Fibroblast of gingiva (primary cell): Measurements from ENCODE around the gene CYP2A7.
"Not testable (repeated sequence)": the region's sequence is repeated elsewhere in the genome, so short reads cannot be mapped to it uniquely, and the experiment has no call there.

ENCODE experiments used
- DNase-seq: peaks from one replicate; pipeline ENCODE4 v3.0.0-alpha.2; 2011; ENCODE audit warnings: low read depth

Gene CYP2A7, protein sequence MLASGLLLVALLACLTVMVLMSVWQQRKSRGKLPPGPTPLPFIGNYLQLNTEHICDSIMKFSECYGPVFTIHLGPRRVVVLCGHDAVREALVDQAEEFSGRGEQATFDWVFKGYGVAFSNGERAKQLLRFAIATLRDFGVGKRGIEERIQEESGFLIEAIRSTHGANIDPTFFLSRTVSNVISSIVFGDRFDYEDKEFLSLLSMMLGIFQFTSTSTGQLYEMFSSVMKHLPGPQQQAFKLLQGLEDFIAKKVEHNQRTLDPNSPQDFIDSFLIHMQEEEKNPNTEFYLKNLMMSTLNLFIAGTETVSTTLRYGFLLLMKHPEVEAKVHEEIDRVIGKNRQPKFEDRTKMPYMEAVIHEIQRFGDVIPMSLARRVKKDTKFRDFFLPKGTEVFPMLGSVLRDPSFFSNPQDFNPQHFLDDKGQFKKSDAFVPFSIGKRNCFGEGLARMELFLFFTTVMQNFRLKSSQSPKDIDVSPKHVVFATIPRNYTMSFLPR

DNA sequence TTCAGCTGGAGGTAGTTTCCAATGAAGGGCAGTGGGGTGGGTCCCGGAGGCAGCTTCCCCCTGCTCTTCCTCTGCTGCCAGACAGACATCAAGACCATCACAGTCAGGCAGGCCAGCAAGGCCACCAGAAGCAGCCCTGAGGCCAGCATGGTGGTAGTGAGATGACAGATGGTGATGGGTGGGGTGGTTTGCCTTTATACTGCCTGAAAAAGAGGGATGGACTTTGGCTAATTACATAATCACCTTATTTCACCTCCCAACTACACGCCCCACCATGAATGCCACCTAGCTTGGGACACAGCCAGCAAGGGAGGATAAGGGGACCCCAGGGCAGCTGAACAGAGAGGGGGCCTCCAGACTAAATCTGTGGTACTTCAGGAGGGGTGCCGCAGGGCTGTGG is at the start of gene CYP2A7:
TSS of gene CYP2A7 (minus strand) at position 170 of the 400 bp plus-strand sequence. CDS start at position 149, 21 bp downstream.
- DNase-seq: not testable (repeated sequence)

- not testable (repeated sequence) for DNase-seq
These were observed 48.8 kb upstream of the CYP2A7 start for GRCh38 chr19:40930799-40931198.

DNA sequence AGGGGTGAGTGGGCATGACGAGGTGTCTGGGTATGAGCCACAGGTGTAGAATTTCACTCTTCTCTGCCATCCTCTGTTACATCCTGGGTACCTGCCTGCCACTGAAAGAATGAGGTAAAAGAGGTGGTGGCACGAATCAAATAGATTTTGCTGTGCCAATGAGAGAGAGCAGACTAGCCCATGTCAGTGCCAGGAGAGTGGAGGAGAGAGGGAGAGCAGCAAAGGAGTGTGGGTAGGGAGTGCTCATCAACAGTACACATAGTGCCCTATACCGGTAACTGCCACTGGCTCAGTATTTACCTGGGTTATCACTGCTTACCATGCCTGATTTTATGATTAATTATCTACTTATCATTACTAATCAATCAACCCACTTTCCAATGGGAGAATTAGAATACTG is 47.9 kb upstream of the CYP2A7 start:
- not testable (repeated sequence) for DNase-seq

- DNase-seq: no peak
These were observed 46.8 kb upstream of the CYP2A7 start for GRCh38 chr19:40928850-40929249.

DNA sequence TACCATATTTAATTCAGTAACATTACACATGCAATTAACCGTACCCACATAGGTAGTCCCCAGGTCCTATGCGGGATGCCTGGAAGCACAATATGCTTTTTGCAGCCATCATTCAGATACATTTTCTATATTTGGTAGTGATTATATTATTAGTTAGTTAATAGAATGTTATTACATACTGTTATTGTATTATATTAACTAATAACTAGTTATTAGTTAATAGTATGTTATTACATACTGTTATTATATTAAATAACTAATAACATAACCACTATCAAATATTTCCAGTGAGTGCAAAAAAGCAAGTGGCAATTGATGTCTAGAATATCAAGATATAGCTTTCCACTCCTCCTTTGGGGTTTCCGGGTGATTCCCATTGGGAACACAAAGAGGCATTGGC is 45.5 kb upstream of the CYP2A7 start:
- no peak for DNase-seq

- not testable (repeated sequence) for DNase-seq
These were observed 44.2 kb upstream of the CYP2A7 start for GRCh38 chr19:40926276-40926675.

DNA sequence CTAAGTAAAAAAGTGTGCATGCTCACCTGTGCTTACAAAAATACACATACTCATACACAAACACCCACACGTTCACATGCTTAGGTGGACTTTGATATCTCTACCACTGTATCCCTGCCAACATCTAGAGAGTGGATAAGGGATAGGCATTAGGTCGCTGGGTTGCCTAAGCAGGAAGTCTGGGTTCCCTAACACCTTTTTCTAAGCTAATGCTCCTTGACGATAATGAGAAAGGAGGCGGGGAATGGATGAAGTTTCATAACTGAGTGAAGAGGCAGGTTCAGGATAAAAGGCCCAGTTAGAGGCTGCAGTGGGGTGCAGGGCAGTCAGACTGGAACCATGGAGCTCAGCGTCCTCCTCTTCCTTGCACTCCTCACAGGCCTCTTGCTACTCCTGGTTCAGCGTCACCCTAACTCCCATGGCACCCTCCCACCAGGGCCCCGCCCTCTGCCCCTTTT is 41.9 kb upstream of the CYP2A7 start:
- DNase-seq: no peak

DNA sequence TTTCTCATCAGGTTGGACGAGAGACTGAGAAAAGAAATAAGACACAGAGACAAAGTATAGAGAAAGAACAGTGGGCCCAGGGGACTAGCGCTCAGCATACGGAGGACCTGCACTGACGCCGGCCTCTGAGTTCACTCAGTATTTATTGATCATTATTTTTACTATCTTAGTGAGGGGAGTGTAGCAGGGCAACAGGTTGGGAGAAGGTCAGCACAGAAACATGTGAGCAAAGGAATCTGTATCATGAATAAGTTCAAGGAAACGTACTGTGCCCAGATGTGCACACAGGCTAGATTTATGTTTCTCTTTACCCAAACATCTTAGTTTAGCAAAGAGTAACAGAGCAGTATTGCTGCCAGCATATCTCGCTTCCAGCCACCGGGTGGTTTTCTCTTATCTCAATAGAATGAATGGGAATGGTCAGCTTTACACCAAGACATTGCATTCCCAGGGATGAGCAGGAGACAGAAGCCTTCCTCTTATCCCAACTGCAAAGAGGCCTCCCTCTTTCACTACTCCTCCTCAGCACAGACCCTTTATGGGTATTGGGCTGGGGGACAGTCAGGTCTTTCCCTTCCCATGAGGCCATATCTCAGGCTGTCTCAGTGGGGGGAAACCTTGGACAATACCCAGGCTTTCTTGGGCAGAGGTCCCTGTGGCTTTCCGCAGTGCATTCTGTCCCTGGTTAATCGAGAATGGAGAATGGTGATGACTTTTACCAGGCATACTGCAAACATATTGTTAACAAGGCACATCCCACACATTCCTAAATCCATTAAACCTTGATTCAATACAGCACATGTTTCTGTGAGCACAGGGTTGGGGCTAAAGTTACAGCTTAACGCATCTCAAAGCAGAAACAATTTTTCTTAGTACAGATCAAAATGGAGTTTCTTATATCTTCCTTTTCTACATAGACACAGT is 40.5 kb upstream of the CYP2A7 start:
- DNase-seq: not testable (repeated sequence)

GRCh38 chr19:40921005-40921897 is 39.2 kb upstream of the CYP2A7 start:
- DNase-seq: no peak

GRCh38 chr19:40920300-40921004 is 38.4 kb upstream of the CYP2A7 start:
- no peak for DNase-seq

GRCh38 chr19:40919530-40920299 is 37.7 kb upstream of the CYP2A7 start:
- not testable (repeated sequence) for DNase-seq

- not testable (repeated sequence) for DNase-seq
These were observed 36.3 kb upstream of the CYP2A7 start for GRCh38 chr19:40918303-40918702.

DNA sequence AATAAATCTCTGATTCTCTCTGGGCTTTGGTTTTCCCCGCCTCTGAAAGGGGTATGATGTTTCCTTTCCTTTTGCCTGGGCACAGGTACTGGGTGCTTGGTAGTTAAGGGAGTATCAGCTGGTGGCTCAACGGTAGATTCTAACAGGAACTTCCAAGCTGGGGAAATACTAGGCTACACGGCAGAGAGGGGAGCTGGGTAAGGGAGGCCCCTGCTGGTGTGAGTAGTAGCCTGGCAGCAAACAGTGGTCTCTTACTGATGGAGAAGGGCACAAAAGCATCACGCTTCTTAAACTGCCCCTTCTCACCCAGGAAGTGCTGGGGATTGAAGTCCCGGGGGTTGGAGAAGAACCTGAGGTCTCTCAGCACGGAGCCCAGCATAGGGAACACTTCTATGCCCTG is 26.9 kb upstream of the CYP2A7 start:
- no peak for DNase-seq

- no peak for DNase-seq
These were observed 26.1 kb upstream of the CYP2A7 start for GRCh38 chr19:40907968-40908735.

DNA sequence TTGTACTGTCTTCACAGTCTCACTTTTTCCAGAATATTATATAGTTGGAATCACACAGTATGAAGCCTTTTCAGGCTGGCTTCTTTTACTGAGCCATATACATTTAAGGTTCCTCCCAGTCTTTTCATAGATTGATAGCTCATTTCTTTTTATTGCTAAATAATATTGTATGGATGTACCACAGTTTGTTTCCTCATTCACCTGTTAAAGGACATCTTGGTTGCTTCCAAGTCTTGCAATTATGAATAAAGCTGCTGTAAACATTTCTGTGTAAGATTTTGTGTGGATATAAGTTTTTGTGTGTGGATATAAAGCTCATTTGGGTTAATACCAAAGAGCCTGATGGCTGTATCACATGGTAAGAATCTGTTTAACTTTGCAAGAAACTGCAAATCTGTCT is 24.5 kb upstream of the CYP2A7 start:
- no peak for DNase-seq

GRCh38 chr19:40904673-40905156 is 22.7 kb upstream of the CYP2A7 start:
- not testable (repeated sequence) for DNase-seq

GRCh38 chr19:40901975-40902750 is 20.1 kb upstream of the CYP2A7 start:
- DNase-seq: not testable (repeated sequence)

DNA sequence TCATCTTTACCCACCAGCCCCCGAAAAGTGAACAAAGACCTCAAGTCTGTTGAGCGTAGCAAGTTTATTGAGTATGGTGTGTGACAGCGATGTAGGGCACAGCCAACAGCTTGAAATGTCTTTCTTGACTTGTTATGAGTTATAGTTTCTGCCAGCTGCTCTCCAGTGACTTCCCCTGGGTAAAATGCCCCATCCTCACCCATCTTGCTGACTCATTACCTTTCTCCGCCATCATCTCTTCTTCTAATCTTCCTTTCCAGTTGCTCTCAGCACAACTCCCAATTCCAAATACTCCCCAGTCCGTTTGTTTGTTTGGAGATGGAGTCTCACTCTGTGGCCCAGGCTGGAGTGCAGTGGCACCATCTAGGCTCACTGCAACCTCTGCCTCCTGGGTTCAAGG is 18.5 kb upstream of the CYP2A7 start:
- not testable (repeated sequence) for DNase-seq
